Activated naive CD4-positive, alpha-beta T cell treated with Interleukin-2 at 50 U/mL for 16 hours (primary cell): ENCODE measurements around the gene RBM14.
"Not testable (repeated sequence)": the region's sequence is repeated elsewhere in the genome, so short reads cannot be mapped to it uniquely, and the experiment has no call there.

ENCODE experiments used
- DNase-seq: peaks from one replicate; pipeline ENCODE4 v3.0.0-alpha.2; 2020

RBM14 gene

GRCh38 chr11:66616379-66617154, at the start of gene RBM14:
RBM14 (plus strand) TSS chr11:66616630; CDS start chr11:66616721, 91 bp downstream.
- peak; percentile 98 for DNase-seq

GRCh38 chr11:66567787-66568123, 48.7 kb upstream of the RBM14 start:
- DNase-seq = no peak

- peak; percentile 74 for DNase-seq
These were observed 48.1 kb upstream of the RBM14 start, which contains the start of gene CTSF for GRCh38 chr11:66568124-66568916. CTSF (minus strand) TSS chr11:66568606; CDS start chr11:66568486, 120 bp downstream.

GRCh38 chr11:66569076-66569475, 47.4 kb upstream of the RBM14 start:
- DNase-seq = no peak

- DNase-seq = no peak
These were observed 46.2 kb upstream of the RBM14 start for GRCh38 chr11:66570079-66570849.

- no peak for DNase-seq
These were observed 45.6 kb upstream of the RBM14 start for GRCh38 chr11:66570850-66571180.

- DNase-seq = peak; percentile 81
These were observed 37.3 kb upstream of the RBM14 start for GRCh38 chr11:66579017-66579606.

GRCh38 chr11:66580803-66581202, 35.6 kb upstream of the RBM14 start:
- DNase-seq = no peak

- DNase-seq = no peak
These were observed 35.2 kb upstream of the RBM14 start for GRCh38 chr11:66581261-66581660.

- not testable (repeated sequence) for DNase-seq
These were observed 33.8 kb upstream of the RBM14 start for GRCh38 chr11:66582565-66583147.

GRCh38 chr11:66585447-66585846, 31.0 kb upstream of the RBM14 start:
- not testable (repeated sequence) for DNase-seq

GRCh38 chr11:66586136-66586535, 30.3 kb upstream of the RBM14 start:
- DNase-seq = no peak

- not testable (repeated sequence) for DNase-seq
These were observed 27.1 kb upstream of the RBM14 start for GRCh38 chr11:66589315-66589714.

- no peak for DNase-seq
These were observed 26.3 kb upstream of the RBM14 start for GRCh38 chr11:66589996-66590675.

GRCh38 chr11:66591175-66591574, 25.3 kb upstream of the RBM14 start:
- DNase-seq = no peak

GRCh38 chr11:66592457-66593302, 23.8 kb upstream of the RBM14 start, which contains the start of the genes CCDC87 and CCS:
CCDC87 (minus strand) TSS chr11:66593063; CDS start chr11:66593015, 48 bp downstream.
CCS (plus strand) TSS chr11:66593185; CDS start chr11:66593262, 77 bp downstream.
- peak; percentile 99 for DNase-seq

GRCh38 chr11:66593303-66593635, 23.2 kb upstream of the RBM14 start:
- DNase-seq = no peak

- DNase-seq = no peak
These were observed 22.8 kb upstream of the RBM14 start for GRCh38 chr11:66593650-66594049.

- DNase-seq = no peak
These were observed 21.1 kb upstream of the RBM14 start for GRCh38 chr11:66595245-66595904.

- no peak for DNase-seq
These were observed 17.4 kb upstream of the RBM14 start for GRCh38 chr11:66598993-66599392.
